Ovary (tissue), 3 donors: ENCODE data around the gene KNDC1.

ENCODE experiments used
- CTCF ChIP-seq, 3 donors: fragments of 450-650 bp in 2 of 3; fragments of 200-600 bp in 1 of 3; IDR thresholded peaks; one replicate each; pipeline versions ENCODE4 v1.5.1 to v1.8.0; 2016 to 2022; ENCODE audit warnings: antibody characterized with exemption in 3 of 3, mild to moderate bottlenecking in 1 of 3
- EP300 ChIP-seq: sonication (generic); formaldehyde crosslinking; IDR thresholded peaks from one replicate; pipeline ENCODE4 v1.6.1; 2017; ENCODE audit warnings: antibody characterized with exemption
- POLR2A ChIP-seq: fragments of 450-650 bp; IDR thresholded peaks from one replicate; pipeline ENCODE4 v1.6.1; 2017; ENCODE audit warnings: antibody characterized with exemption, mild to moderate bottlenecking, moderate library complexity
- donor health status: DM: no; HTN: no; CAD: no.

DNA sequence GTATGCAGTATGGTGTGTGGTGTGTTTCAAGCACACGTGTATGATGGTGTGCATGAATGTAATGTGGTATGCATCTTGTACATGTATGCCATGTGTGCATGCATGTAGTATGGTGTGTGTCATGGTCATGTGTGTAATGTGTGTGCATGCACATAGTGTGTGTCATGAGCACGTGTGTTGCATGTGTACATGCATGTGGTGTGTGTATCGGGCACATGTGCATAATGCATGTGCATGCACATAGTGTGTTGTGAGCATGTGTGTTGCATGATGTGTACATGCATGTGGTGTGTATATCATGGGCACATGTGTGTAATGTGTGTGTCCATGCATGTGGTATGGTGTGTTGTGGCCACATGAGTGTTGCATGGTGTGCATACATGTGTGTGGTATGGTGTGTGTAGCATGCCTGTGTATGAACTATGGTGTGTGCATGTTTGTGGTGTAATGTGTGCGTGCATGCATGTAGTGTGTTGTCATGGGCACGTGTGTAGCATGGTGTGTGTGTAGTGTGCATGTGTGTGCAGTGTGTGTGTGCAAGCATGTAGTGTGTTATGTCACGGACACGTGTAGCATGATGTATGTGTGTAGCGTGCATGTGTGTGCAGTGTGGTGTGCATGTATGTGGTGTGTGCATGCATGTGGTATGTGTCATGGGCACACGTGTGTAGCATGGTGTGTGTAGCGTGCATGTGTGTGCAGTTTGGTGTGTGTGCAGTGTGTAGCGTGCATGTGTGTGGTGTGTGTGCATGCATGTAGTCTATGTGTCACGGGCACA lies 17.6 kb downstream of the KNDC1 start:
- TF ChIP-seq CTCF (IDR thresholded peaks at IDR 0.05) (no peak), POLR2A (no peak), EP300 (no peak)
